ENCODE data around the gene ZNF30.

DNA sequence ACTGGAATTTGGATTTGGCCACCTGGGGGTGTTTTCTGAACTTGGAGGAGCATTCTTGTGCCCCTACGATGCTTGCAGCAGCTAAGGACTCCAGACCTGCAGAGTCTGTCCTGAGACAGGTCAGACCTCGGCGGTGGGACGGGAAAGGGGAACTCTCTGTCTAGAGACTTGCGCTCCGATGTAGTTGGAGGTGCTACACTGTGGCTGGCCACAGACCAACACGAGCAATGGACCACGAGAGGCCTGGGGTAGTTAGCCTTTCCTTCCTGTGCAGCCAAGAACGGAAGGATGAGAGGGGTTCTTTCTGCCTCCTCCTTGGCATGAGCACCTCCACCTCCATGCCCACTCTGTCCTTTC lies 67.6 kb downstream of the ZNF30 start:
- no peak for TF ChIP-seq EZH2phosphoT487 (IDR thresholded peaks at IDR 0.05; ENCODE audit: insufficient read depth, low read depth)
- no peak for TF ChIP-seq EZH2 (IDR thresholded peaks at IDR 0.05; ENCODE audit: insufficient read depth, poor library complexity, severe bottlenecking)

All from GM23248 (cell line).